K562 (cell line): ENCODE measurements around the gene SUCNR1. TPM values are rescaled to one million over a fixed set of nuclear protein-coding genes. Genes with fewer than 3 reads are reported as not detected.

Experiments used
- ATAC-seq: fragments of 200-7000 bp; cut with Tn5 transposase; 3 replicates; pipeline ENCODE4 v1.9.1; 2020; ENCODE audit warnings: moderate library complexity
- BruUV-seq: library from RNA; stranded (reverse); fragments of 400-500 nt; replicated peaks from 2 replicates; lab custom pipeline; 2021; lab: Mats Ljungman, UMichigan
- CTCF ChIA-PET: fragments of 300-600 bp; formaldehyde crosslinking; extraction: SDS; loops from one replicate; lab custom pipeline; 2021; ENCODE audit warnings: low intra/inter-chr PET ratio; lab: Yijun Ruan, JAX
- POLR2A ChIA-PET: fragments of 300-600, 350-650 bp; sonication (Branson Sonifier 250); formaldehyde crosslinking; extraction: SDS; loops from one replicate; lab custom pipeline; 2021; ENCODE audit warnings: antibody characterized with exemption, inconsistent platforms; lab: Yijun Ruan, JAX
- DNase-seq, 4 experiments: peaks; one replicate each; pipeline versions ENCODE4 v3.0.0 to v3.0.0-alpha.2; 2011 to 2018; ENCODE audit warnings: low spot score in 3 of 4, mixed read lengths in 3 of 4; ENCODE audit errors: extremely low read depth in 1 of 4
- FAIRE-seq: peaks from 2 replicates; lab custom pipeline; 2011; peaks lifted over from hg19 to GRCh38; lab: Jason Lieb, UNC
- H2AFZ ChIP-seq: 2 replicates; pipeline ENCODE4 v1.6.0; 2011; ENCODE audit warnings: low read depth, low read length, control low read depth, inconsistent platforms
- H3K27ac ChIP-seq: fragments of 200-600 bp; 3 replicates; pipeline ENCODE4 v1.8.0; 2011; ENCODE audit warnings: low read depth, mild to moderate bottlenecking, control low read depth, inconsistent platforms, low read length, moderate library complexity, mixed read lengths; ENCODE audit errors: extremely low read depth
- H3K27me3 ChIP-seq, 2 experiments: fragments of 300-600 bp in 1 of 2; 2 replicates in 1 of 2; 3 replicates in 1 of 2; pipeline versions ENCODE4 v1.6.0 to v1.8.0; 2011; ENCODE audit warnings: inconsistent platforms in 2 of 2, low read length in 2 of 2, mild to moderate bottlenecking in 1 of 2, mixed read lengths in 1 of 2, moderate library complexity in 1 of 2; ENCODE audit not compliant: control insufficient read depth in 2 of 2, insufficient read depth in 2 of 2
- H3K36me3 ChIP-seq: fragments of 300-600 bp; 3 replicates; pipeline ENCODE4 v1.8.0; 2011; ENCODE audit warnings: mild to moderate bottlenecking, low read length, inconsistent platforms; ENCODE audit not compliant: control insufficient read depth, insufficient read depth
- H3K4me1 ChIP-seq, 2 experiments: fragments of 200-600 bp in 1 of 2; replicated peaks in 1 of 2; 2 replicates in 1 of 2; 3 replicates in 1 of 2; pipeline versions ENCODE4 v1.5.1 to v1.8.0; 2011; ENCODE audit warnings: inconsistent platforms in 2 of 2, low read length in 2 of 2, mild to moderate bottlenecking in 1 of 2, mixed read lengths in 1 of 2, moderate library complexity in 1 of 2; ENCODE audit not compliant: control insufficient read depth in 2 of 2, insufficient read depth in 2 of 2
- H3K4me2 ChIP-seq: 2 replicates; pipeline ENCODE4 v1.6.1; 2011; ENCODE audit warnings: low read length, control low read depth, inconsistent platforms, mixed read lengths; ENCODE audit not compliant: insufficient read depth
- H3K4me3 ChIP-seq: fragments of 200-600 bp; sonication (generic), shearing (Covaris generic); 2 replicates; pipeline ENCODE4 v1.5.1; 2016; ENCODE audit warnings: control low read depth, inconsistent platforms
- H3K79me2 ChIP-seq: fragments of 200-600 bp; 3 replicates; pipeline ENCODE4 v1.8.0; 2011; ENCODE audit warnings: low read length, inconsistent platforms; ENCODE audit not compliant: control insufficient read depth, insufficient read depth
- H3K9ac ChIP-seq, 2 experiments: 2 replicates each; pipeline versions ENCODE4 v1.6.0 to v1.6.1; 2011; ENCODE audit warnings: low read depth in 2 of 2, low read length in 2 of 2, control low read depth in 1 of 2, inconsistent platforms in 1 of 2, mild to moderate bottlenecking in 1 of 2, mixed read lengths in 1 of 2; ENCODE audit not compliant: insufficient read depth in 1 of 2
- H3K9me1 ChIP-seq: one replicate; pipeline ENCODE4 v1.6.0; 2011; ENCODE audit warnings: inconsistent platforms, mild to moderate bottlenecking, low read length, moderate library complexity; ENCODE audit not compliant: control insufficient read depth, insufficient read depth
- H3K9me3 ChIP-seq: replicated peaks from 2 replicates; pipeline ENCODE4 v1.5.1; 2011; ENCODE audit warnings: low read depth, low read length, inconsistent platforms; ENCODE audit not compliant: control insufficient read depth, insufficient read depth
- H4K20me1 ChIP-seq: replicated peaks from 2 replicates; pipeline ENCODE4 v1.6.1; 2011; ENCODE audit warnings: low read length, inconsistent platforms, mixed read lengths; ENCODE audit not compliant: control insufficient read depth, insufficient read depth
- DPF2 ChIP-seq: fragments of 450-650 bp; IDR thresholded peaks from 2 replicates; pipeline ENCODE4 v1.6.1; 2016
- HEY1 ChIP-seq: fragments of 250-450 bp; sonication (Bioruptor Pico); IDR thresholded peaks from 2 replicates; pipeline ENCODE4 v1.5.0; 2020; ENCODE audit warnings: mild to moderate bottlenecking, moderate library complexity, borderline replicate concordance
- KLF13 ChIP-seq: fragments of 450-650 bp; IDR thresholded peaks from 2 replicates; pipeline ENCODE4 v1.6.1; 2016; ENCODE audit warnings: missing genetic modification characterization, low read depth, mild to moderate bottlenecking, missing compliant biosample characterization, moderate library complexity, borderline replicate concordance
- MYNN ChIP-seq, 2 experiments: sonication (generic); formaldehyde crosslinking in 1 of 2; IDR thresholded peaks; 2 replicates each; pipeline versions ENCODE4 v1.5.0 to v1.6.1; 2016 to 2020; ENCODE audit warnings: antibody characterized with exemption in 1 of 2, missing genetic modification reagents in 1 of 2
- RUNX1 ChIP-seq: sonication (generic); IDR thresholded peaks from 2 replicates; pipeline ENCODE4 v1.6.1; 2016; ENCODE audit warnings: antibody characterized with exemption, low read depth
- ZNF263 ChIP-seq: sonication (generic); formaldehyde crosslinking; IDR thresholded peaks from 2 replicates; pipeline ENCODE4 v1.8.0; 2022; ENCODE audit warnings: mild to moderate bottlenecking, missing genetic modification reagents, borderline replicate concordance
- ZNF274 ChIP-seq: IDR thresholded peaks from 2 replicates; pipeline ENCODE4 v1.6.1; 2011; ENCODE audit warnings: low read depth, mild to moderate bottlenecking, low read length, moderate library complexity, borderline replicate concordance
- ZNF41 ChIP-seq: fragments of 250-450 bp; sonication (Bioruptor Pico); conservative IDR thresholded peaks from 2 replicates; pipeline ENCODE4 v1.4.0; 2020; ENCODE audit warnings: mild to moderate bottlenecking
- WGBS: fragments of 100-300 bp; shearing (Covaris generic); methylation state at CpG from one replicate; pipeline ENCODE4 v1.1.6; 2016; ENCODE audit warnings: low coverage, mixed read lengths; ENCODE audit not compliant: insufficient coverage; ENCODE audit errors: missing lambda C conversion rate; 5-methylcytosine and 5-hydroxymethylcytosine counted together
- in situ Hi-C: fragments of 300-500 bp; cut with MboI; formaldehyde crosslinking; loops from 4 replicates; pipeline ENCODE4 v1.15.0; 2018; ENCODE audit warnings: inconsistent platforms, mixed read lengths
- intact Hi-C: fragments of 100-400 bp; cut with micrococcal nuclease; formaldehyde crosslinking; loops from 2 replicates; pipeline ENCODE4 v1.14.2; 2022
- polyA plus RNA-seq, 8 experiments: library from polyadenylated mRNA; depleted of rRNA in 4 of 8; stranded (reverse) in 5 of 8; unstranded in 3 of 8; fragments of >200 nt; fragmentation: Nextera tagmentation in 2 of 8; fragmentation: Illumina TruSeq in 1 of 8; extraction: Ambion mirVana in 2 of 8; extraction: Trizol in 1 of 8; gene quantifications; 2 replicates each; pipeline versions ENCODE4 v1.2.1 to v1.2.3, GENCODE V29; 2011 to 2014; ENCODE audit warnings: inconsistent platforms in 1 of 8, missing spikeins in 1 of 8
- total RNA-seq, 7 experiments: library from RNA; depleted of rRNA in 6 of 7; stranded (reverse); fragments of >200 nt in 6 of 7; fragmentation: Illumina TruSeq in 2 of 7; extraction: Trizol in 2 of 7; gene quantifications; 2 replicates each; pipeline versions ENCODE4 v1.2.1 to v1.2.3, GENCODE V29; 2011 to 2021; ENCODE audit warnings: low replicate concordance in 1 of 7
- TF ChIP-seq, protein P1 (sequence below): fragments of 200-800 bp; sonication (Bioruptor generic); IDR thresholded peaks from 2 replicates; pipeline ENCODE4 v1.6.1; 2017; ENCODE audit warnings: missing genetic modification characterization, missing compliant biosample characterization
- TF ChIP-seq, protein P2 (sequence below): fragments of 450-650 bp; formaldehyde crosslinking; IDR thresholded peaks from 2 replicates; pipeline ENCODE4 v1.4.0; 2020; ENCODE audit warnings: mild to moderate bottlenecking, moderate library complexity

Gene SUCNR1
- total and polyA plus RNA-seq, 9 of the 15 experiments (the other 6 are each of a cell fraction or from before 2014, with no cell fraction given), result 0.04 to 0.54 (median 0.13) TPM

DNA sequence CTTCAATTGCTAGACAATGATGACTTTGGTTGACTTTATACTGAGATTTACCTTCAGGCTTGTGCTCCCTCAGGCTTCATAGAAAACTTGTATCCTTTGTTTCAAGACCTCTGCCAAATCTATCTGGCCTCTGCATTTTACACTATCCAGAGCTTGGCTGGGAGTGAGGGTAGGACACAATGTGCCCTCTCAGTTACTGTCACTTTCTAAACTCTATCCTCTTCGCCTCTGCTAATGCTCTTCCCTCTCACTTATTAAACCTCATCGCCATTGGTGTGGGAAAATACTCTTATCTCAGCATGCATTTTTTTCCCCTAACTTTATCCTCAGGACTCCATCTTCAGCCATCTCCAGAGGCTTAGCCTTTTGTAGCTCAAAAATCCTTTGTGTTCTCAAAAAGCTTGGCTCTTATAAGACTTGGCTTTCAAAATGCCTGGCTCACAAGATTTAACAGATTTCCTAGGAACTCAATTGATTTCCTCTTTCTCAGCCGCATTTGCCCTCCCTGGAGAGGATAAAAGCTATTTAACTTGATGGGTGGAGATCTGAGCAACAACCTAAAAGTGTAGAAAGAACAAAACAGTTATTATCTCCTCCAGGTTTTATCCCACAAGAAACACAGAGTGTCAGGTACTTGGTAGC is 28.3 kb downstream of the SUCNR1 start:
- H3K79me2 ChIP-seq, result no peaks in the 10 kb centered on the region
- intact Hi-C loops (no loop called here), in situ Hi-C loops (no loop called here)
- no peaks in the 10 kb centered on the region for H3K9me3 ChIP-seq
- H3K4me2 ChIP-seq, result no peak overlapping the region
- ATAC-seq, result no peak
- TF ChIP-seq HEY1 (CRISPR knock-in tag), result no peak
- TF ChIP-seq MYNN (IDR thresholded peaks at IDR 0.05), result no peak
- TF ChIP-seq MYNN (CRISPR knock-in tag; IDR thresholded peaks at IDR 0.05), result no peak
- TF ChIP-seq ZNF41 (CRISPR knock-in tag), result no peak
- TF ChIP-seq, protein P1, sequence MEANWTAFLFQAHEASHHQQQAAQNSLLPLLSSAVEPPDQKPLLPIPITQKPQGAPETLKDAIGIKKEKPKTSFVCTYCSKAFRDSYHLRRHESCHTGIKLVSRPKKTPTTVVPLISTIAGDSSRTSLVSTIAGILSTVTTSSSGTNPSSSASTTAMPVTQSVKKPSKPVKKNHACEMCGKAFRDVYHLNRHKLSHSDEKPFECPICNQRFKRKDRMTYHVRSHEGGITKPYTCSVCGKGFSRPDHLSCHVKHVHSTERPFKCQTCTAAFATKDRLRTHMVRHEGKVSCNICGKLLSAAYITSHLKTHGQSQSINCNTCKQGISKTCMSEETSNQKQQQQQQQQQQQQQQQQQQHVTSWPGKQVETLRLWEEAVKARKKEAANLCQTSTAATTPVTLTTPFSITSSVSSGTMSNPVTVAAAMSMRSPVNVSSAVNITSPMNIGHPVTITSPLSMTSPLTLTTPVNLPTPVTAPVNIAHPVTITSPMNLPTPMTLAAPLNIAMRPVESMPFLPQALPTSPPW (CRISPR knock-in tag), result no peak
- no peak for TF ChIP-seq DPF2
- TF ChIP-seq KLF13 (tag), result no peak
- TF ChIP-seq RUNX1, result no peak
- TF ChIP-seq ZNF263 (CRISPR knock-in tag), result no peak
- TF ChIP-seq, protein P2, sequence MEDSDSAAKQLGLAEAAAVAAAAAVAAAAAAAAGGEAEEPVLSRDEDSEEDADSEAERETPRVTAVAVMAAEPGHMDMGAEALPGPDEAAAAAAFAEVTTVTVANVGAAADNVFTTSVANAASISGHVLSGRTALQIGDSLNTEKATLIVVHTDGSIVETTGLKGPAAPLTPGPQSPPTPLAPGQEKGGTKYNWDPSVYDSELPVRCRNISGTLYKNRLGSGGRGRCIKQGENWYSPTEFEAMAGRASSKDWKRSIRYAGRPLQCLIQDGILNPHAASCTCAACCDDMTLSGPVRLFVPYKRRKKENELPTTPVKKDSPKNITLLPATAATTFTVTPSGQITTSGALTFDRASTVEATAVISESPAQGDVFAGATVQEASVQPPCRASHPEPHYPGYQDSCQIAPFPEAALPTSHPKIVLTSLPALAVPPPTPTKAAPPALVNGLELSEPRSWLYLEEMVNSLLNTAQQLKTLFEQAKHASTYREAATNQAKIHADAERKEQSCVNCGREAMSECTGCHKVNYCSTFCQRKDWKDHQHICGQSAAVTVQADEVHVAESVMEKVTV (CRISPR knock-in tag), result no peak
- TF ChIP-seq ZNF274, result no peak
- no peaks in the 10 kb centered on the region for H3K9me1 ChIP-seq
- H3K27ac ChIP-seq, result no peak overlapping the region
- DNase-seq, result no peak
- H4K20me1 ChIP-seq, result no peaks in the 10 kb centered on the region
- peaks cover 0 to 16% of the 10 kb centered on the region in 2 experiments; a peak in 4 of 5 replicates for H3K4me1 ChIP-seq
- H3K9ac ChIP-seq, result no peak overlapping the region
- ChIA-PET CTCF (no interaction called here), POLR2A (no interaction called here)
- no peak overlapping the region for H2AFZ ChIP-seq
- no peak overlapping the region for H3K4me3 ChIP-seq
- FAIRE-seq, result no peak
- H3K36me3 ChIP-seq, result no peaks in the 10 kb centered on the region
- no TSS peak for BruUV-seq
- H3K27me3 ChIP-seq, result no peaks in the 10 kb centered on the region
- WGBS, result 13% methylated on average over 3 of the region's 3 CpGs
